Smooth muscle cell (in vitro differentiated cells): ENCODE measurements around the gene PKD1L1. TPM values are rescaled to one million over a fixed set of nuclear protein-coding genes. Genes with fewer than 3 reads are reported as not detected.
"Not testable (repeated sequence)": the region's sequence is repeated elsewhere in the genome, so short reads cannot be mapped to it uniquely, and the experiment has no call there.

Experiments used
- DNase-seq: peaks from one replicate; lab custom pipeline; 2025; ENCODE audit not compliant: unreplicated experiment; lab: John Stamatoyannopoulos, UW
- H2AFZ ChIP-seq: fragments of 200-600 bp; sonication (generic); 2 replicates; pipeline ENCODE4 v1.6.0; 2016; ENCODE audit warnings: antibody characterized with exemption, low read depth, mild to moderate bottlenecking
- H3F3A ChIP-seq: fragments of 200-600 bp; sonication (generic); 2 replicates; pipeline ENCODE4 v1.6.0; 2017; ENCODE audit warnings: antibody characterized with exemption, low read depth
- H3K27ac ChIP-seq: fragments of 200-600 bp; sonication (generic); 2 replicates; pipeline ENCODE4 v1.5.1; 2016; ENCODE audit warnings: low read depth, mild to moderate bottlenecking
- H3K27me3 ChIP-seq: fragments of 200-600 bp; sonication (generic); 2 replicates; pipeline ENCODE4 v1.6.1; 2016; ENCODE audit warnings: low read depth, mild to moderate bottlenecking
- H3K36me3 ChIP-seq: fragments of 200-600 bp; sonication (generic); 2 replicates; pipeline ENCODE4 v1.5.1; 2016; ENCODE audit warnings: low read depth
- H3K4me1 ChIP-seq: fragments of 200-600 bp; sonication (generic); 2 replicates; pipeline ENCODE4 v1.5.1; 2016; ENCODE audit warnings: low read depth
- H3K4me2 ChIP-seq: fragments of 200-600 bp; sonication (generic); 2 replicates; pipeline ENCODE4 v1.6.0; 2016; ENCODE audit warnings: mild to moderate bottlenecking
- H3K4me3 ChIP-seq: fragments of 200-600 bp; sonication (generic); 2 replicates; pipeline ENCODE4 v1.5.1; 2016; ENCODE audit warnings: mild to moderate bottlenecking
- H3K79me2 ChIP-seq: fragments of 200-600 bp; sonication (generic); 2 replicates; pipeline ENCODE4 v1.6.0; 2016; ENCODE audit warnings: low read depth, mild to moderate bottlenecking
- H3K9ac ChIP-seq: fragments of 200-600 bp; sonication (generic); 2 replicates; pipeline ENCODE4 v1.6.0; 2016; ENCODE audit warnings: low read depth
- H3K9me3 ChIP-seq: fragments of 200-600 bp; sonication (generic); replicated peaks from 2 replicates; pipeline ENCODE4 v1.5.1; 2016; ENCODE audit warnings: low read depth
- H4K20me1 ChIP-seq: fragments of 200-600 bp; sonication (generic); 2 replicates; pipeline ENCODE4 v1.6.0; 2016; ENCODE audit warnings: low read depth
- CTCF ChIP-seq: fragments of 200-600 bp; sonication (generic); IDR thresholded peaks from 2 replicates; pipeline ENCODE4 v1.5.1; 2017; ENCODE audit warnings: borderline replicate concordance, mild to moderate bottlenecking, antibody characterized with exemption; ENCODE audit not compliant: insufficient read depth, poor library complexity, severe bottlenecking
- WGBS: methylation state at CpG from one replicate; pipeline ENCODE4 v1.1.7; 2016; ENCODE audit warnings: low lambda C conversion rate; 5-methylcytosine and 5-hydroxymethylcytosine counted together
- polyA plus RNA-seq: library from polyadenylated mRNA; unstranded; fragments of >200 nt; fragmentation: Nextera tagmentation; extraction: Ambion mirVana; gene quantifications from 2 replicates; pipeline ENCODE4 v1.2.1, GENCODE V29; 2016
- total RNA-seq: library from RNA; depleted of rRNA; stranded (reverse); fragments of >200 nt; gene quantifications from 2 replicates; pipeline ENCODE4 v1.2.3, GENCODE V29; 2014

The PKD1L1 gene
- total and polyA plus RNA-seq, 2 experiments from 2014 or later = 0.04 to 0.06 TPM

GRCh38 chr7:47945261-47946015 lies 2.8 kb downstream of the PKD1L1 start:
- no peak overlapping the region for H3K9ac ChIP-seq
- no peaks in the 10 kb centered on the region for H3K36me3 ChIP-seq
- H3K27ac ChIP-seq = no peak overlapping the region
- H3K27me3 ChIP-seq = no peaks in the 10 kb centered on the region
- H3K4me2 ChIP-seq = no peak overlapping the region
- 57% methylated on average over 8 of the region's 8 CpGs for WGBS
- peak; percentile 17 for DNase-seq
- H2AFZ ChIP-seq = no peak overlapping the region
- H3K4me3 ChIP-seq = no peak overlapping the region
- H3F3A ChIP-seq = no peaks in the 10 kb centered on the region
- H4K20me1 ChIP-seq = no peaks in the 10 kb centered on the region
- TF ChIP-seq CTCF = peak; percentile 86
- H3K9me3 ChIP-seq = no peaks in the 10 kb centered on the region
- H3K4me1 ChIP-seq = peaks cover 5% of the 10 kb centered on the region
- no peaks in the 10 kb centered on the region for H3K79me2 ChIP-seq

- no peaks in the 10 kb centered on the region for H3F3A ChIP-seq
- H3K36me3 ChIP-seq = no peaks in the 10 kb centered on the region
- no peaks in the 10 kb centered on the region for H3K79me2 ChIP-seq
- no peaks in the 10 kb centered on the region for H3K9me3 ChIP-seq
- H2AFZ ChIP-seq = no peak overlapping the region
- no peak for TF ChIP-seq CTCF
- H3K4me3 ChIP-seq = no peak overlapping the region
- H3K4me2 ChIP-seq = no peak overlapping the region
- no peaks in the 10 kb centered on the region for H3K27me3 ChIP-seq
- DNase-seq = no peak
- H3K4me1 ChIP-seq = peaks cover 5% of the 10 kb centered on the region
- no peak overlapping the region for H3K9ac ChIP-seq
- H4K20me1 ChIP-seq = no peaks in the 10 kb centered on the region
- 80% methylated on average over 12 of the region's 12 CpGs for WGBS
- no peak overlapping the region for H3K27ac ChIP-seq
Observed at GRCh38 chr7:47944536-47945260, 3.6 kb downstream of the PKD1L1 start.

- WGBS = 92% methylated on average over 8 of the region's 8 CpGs
- TF ChIP-seq CTCF = no peak
- H3K9ac ChIP-seq = no peak overlapping the region
- no peaks in the 10 kb centered on the region for H4K20me1 ChIP-seq
- H3K4me1 ChIP-seq = peaks cover 5% of the 10 kb centered on the region
- no peak overlapping the region for H2AFZ ChIP-seq
- H3K27me3 ChIP-seq = no peaks in the 10 kb centered on the region
- no peak overlapping the region for H3K27ac ChIP-seq
- H3K9me3 ChIP-seq = no peaks in the 10 kb centered on the region
- H3K36me3 ChIP-seq = no peaks in the 10 kb centered on the region
- H3K4me2 ChIP-seq = no peak overlapping the region
- H3K79me2 ChIP-seq = no peaks in the 10 kb centered on the region
- no peak for DNase-seq
- H3F3A ChIP-seq = no peaks in the 10 kb centered on the region
- H3K4me3 ChIP-seq = no peak overlapping the region
Observed at GRCh38 chr7:47943676-47944474, 4.4 kb downstream of the PKD1L1 start.

- H3K4me1 ChIP-seq, H3K36me3 ChIP-seq, H3K79me2 ChIP-seq, H3F3A ChIP-seq, H4K20me1 ChIP-seq, H3K9me3 ChIP-seq, H3K27ac ChIP-seq, H3K4me3 ChIP-seq, H3K9ac ChIP-seq, DNase-seq, H2AFZ ChIP-seq, H3K4me2 ChIP-seq, H3K27me3 ChIP-seq: not testable (repeated sequence)
- 96% methylated on average over 10 of the region's 10 CpGs for WGBS
Observed at GRCh38 chr7:47942651-47943050, 5.6 kb downstream of the PKD1L1 start.
